Measurements from ENCODE around the gene PAX8. TPM values are rescaled to one million over a fixed set of nuclear protein-coding genes. Genes with fewer than 3 reads are reported as not detected.
"Not testable (repeated sequence)": the region's sequence is repeated elsewhere in the genome, so short reads cannot be mapped to it uniquely, and the experiment has no call there.

The PAX8 gene
- total RNA-seq, 1 experiment from 2014 or later = 2.4 TPM

DNA sequence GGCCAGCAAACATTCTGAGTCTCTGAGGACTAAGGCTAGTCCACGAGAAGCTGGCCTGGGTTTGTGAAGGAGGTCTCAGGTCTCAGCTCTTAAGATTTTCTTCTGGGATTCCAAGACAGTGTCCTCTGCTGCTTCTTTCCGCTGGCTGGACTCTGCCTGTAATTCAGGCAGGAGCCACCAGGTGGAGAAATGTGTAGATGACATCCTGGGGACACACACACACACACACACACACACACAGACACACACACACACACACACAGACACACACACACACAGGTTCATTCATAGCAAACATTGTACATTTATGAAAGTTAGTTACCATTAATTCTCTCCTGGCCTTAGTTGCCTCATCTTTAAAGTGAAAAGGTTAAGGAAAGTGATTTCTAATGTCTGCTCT, 18.9 kb upstream of the PAX8 start:
- H3K27me3 Mint-ChIP-seq (ENCODE audit: insufficient read depth, unreplicated experiment); H3K4me3 Mint-ChIP-seq (ENCODE audit: unreplicated experiment); H3K4me1 Mint-ChIP-seq (ENCODE audit: insufficient read depth, unreplicated experiment); BruUV-seq (replicated peaks); H3K9me3 Mint-ChIP-seq (ENCODE audit: unreplicated experiment); H3K27ac Mint-ChIP-seq (ENCODE audit: low read depth, unreplicated experiment); intact Hi-C loops (cut with micrococcal nuclease); H3K36me3 Mint-ChIP-seq (ENCODE audit: insufficient read depth, unreplicated experiment): not testable (repeated sequence)
- peak; percentile 47 for DNase-seq (ENCODE audit: unreplicated experiment)
- ChIA-PET CTCF (interaction anchor here (0.8 to 2.6 kb wide), 10 partner anchors 10 to 160 kb away, joined by 3 to 11 read pairs (median 4); no protein-coding TSS in a partner anchor), POLR2A (interaction anchor here (0.9 kb wide), 1 partner anchor 94 kb away, joined by 3 read pairs; no protein-coding TSS in a partner anchor)
- TF ChIP-seq, protein P1, sequence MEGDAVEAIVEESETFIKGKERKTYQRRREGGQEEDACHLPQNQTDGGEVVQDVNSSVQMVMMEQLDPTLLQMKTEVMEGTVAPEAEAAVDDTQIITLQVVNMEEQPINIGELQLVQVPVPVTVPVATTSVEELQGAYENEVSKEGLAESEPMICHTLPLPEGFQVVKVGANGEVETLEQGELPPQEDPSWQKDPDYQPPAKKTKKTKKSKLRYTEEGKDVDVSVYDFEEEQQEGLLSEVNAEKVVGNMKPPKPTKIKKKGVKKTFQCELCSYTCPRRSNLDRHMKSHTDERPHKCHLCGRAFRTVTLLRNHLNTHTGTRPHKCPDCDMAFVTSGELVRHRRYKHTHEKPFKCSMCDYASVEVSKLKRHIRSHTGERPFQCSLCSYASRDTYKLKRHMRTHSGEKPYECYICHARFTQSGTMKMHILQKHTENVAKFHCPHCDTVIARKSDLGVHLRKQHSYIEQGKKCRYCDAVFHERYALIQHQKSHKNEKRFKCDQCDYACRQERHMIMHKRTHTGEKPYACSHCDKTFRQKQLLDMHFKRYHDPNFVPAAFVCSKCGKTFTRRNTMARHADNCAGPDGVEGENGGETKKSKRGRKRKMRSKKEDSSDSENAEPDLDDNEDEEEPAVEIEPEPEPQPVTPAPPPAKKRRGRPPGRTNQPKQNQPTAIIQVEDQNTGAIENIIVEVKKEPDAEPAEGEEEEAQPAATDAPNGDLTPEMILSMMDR (IDR thresholded peaks at IDR 0.05; ENCODE audit: unreplicated experiment) = peak; percentile 12

GRCh38 chr2:113291191-113291590, 12.5 kb upstream of the PAX8 start:
- BruUV-seq (replicated peaks) = no TSS peak
- Mint-ChIP-seq H3K9me3 (ENCODE audit: unreplicated experiment) (no peaks in the 10 kb centered on the region), H3K27ac (ENCODE audit: low read depth, unreplicated experiment) (no peak overlapping the region), H3K27me3 (ENCODE audit: insufficient read depth, unreplicated experiment) (no peaks in the 10 kb centered on the region), H3K36me3 (ENCODE audit: insufficient read depth, unreplicated experiment) (no peaks in the 10 kb centered on the region), H3K4me3 (ENCODE audit: unreplicated experiment) (no peak overlapping the region), H3K4me1 (ENCODE audit: insufficient read depth, unreplicated experiment) (no peaks in the 10 kb centered on the region)
- DNase-seq (ENCODE audit: unreplicated experiment) = no peak
- ChIA-PET CTCF (interaction anchor here (1.1 kb wide), 1 partner anchor 99 kb away, joined by 4 read pairs; no protein-coding TSS in a partner anchor), POLR2A (no interaction called here)
- TF ChIP-seq, protein P1 (IDR thresholded peaks at IDR 0.05; ENCODE audit: unreplicated experiment) = no peak
- intact Hi-C loops (cut with micrococcal nuclease) = no loop called here

DNA sequence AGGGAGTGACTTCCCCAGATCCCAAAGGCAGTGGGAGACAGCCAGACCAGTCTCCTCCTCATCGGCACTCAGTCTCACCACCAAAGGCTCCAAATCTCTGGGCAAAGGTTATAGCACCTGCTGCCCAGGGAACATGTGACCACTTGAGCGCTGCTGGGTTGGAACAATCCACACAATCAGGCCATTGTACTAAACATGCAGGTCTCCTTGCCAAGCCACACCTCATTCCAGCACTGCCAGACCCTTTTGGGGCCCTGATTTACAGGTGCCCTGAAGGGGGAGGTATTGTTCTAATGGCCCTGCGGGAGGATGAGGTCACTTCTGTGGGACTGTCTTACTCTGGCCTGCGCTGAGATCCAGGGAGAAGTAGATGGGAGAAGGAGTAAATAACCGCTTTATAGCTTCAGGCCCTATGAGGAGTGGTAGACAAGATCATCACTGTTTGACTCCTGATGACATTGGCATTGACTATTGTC, 10.0 kb upstream of the PAX8 start:
- H3K4me3 Mint-ChIP-seq (ENCODE audit: unreplicated experiment); DNase-seq (ENCODE audit: unreplicated experiment); intact Hi-C loops (cut with micrococcal nuclease); H3K36me3 Mint-ChIP-seq (ENCODE audit: insufficient read depth, unreplicated experiment); BruUV-seq (replicated peaks); H3K27ac Mint-ChIP-seq (ENCODE audit: low read depth, unreplicated experiment); CTCF ChIA-PET; H3K27me3 Mint-ChIP-seq (ENCODE audit: insufficient read depth, unreplicated experiment); POLR2A ChIA-PET; H3K9me3 Mint-ChIP-seq (ENCODE audit: unreplicated experiment): not testable (repeated sequence)
- H3K4me1 Mint-ChIP-seq (ENCODE audit: insufficient read depth, unreplicated experiment) = peaks cover 21% of the 10 kb centered on the region

- intact Hi-C loops (cut with micrococcal nuclease); BruUV-seq (replicated peaks); H3K36me3 Mint-ChIP-seq (ENCODE audit: insufficient read depth, unreplicated experiment); DNase-seq (ENCODE audit: unreplicated experiment); H3K9me3 Mint-ChIP-seq (ENCODE audit: unreplicated experiment); H3K4me3 Mint-ChIP-seq (ENCODE audit: unreplicated experiment); H3K27me3 Mint-ChIP-seq (ENCODE audit: insufficient read depth, unreplicated experiment); POLR2A ChIA-PET; H3K27ac Mint-ChIP-seq (ENCODE audit: low read depth, unreplicated experiment): not testable (repeated sequence)
- H3K4me1 Mint-ChIP-seq (ENCODE audit: insufficient read depth, unreplicated experiment) = peaks cover 26% of the 10 kb centered on the region
- CTCF ChIA-PET = interaction anchor here (1.1 kb wide), 1 partner anchor 9 kb away, joined by 5 read pairs; no protein-coding TSS in a partner anchor
Observed at GRCh38 chr2:113288117-113288673, 9.5 kb upstream of the PAX8 start.

- ChIA-PET POLR2A (interaction anchor here (0.7 to 1.2 kb wide), 2 partner anchors 72 to 143 kb away, joined by 3 read pairs; no protein-coding TSS in a partner anchor), CTCF (no interaction called here)
- peak overlapping the region; percentile 84 for H3K27ac Mint-ChIP-seq (ENCODE audit: low read depth, unreplicated experiment)
- intact Hi-C loops (cut with micrococcal nuclease) = loop anchor here (2.0 kb wide), 1 partner anchor 43 kb away; no protein-coding TSS in a partner anchor
- no peaks in the 10 kb centered on the region for H3K9me3 Mint-ChIP-seq (ENCODE audit: unreplicated experiment)
- TF ChIP-seq, protein P1 (IDR thresholded peaks at IDR 0.05; ENCODE audit: unreplicated experiment) = no peak
- H3K4me3 Mint-ChIP-seq (ENCODE audit: unreplicated experiment) = no peak overlapping the region
- BruUV-seq (replicated peaks) = no TSS peak
- no peaks in the 10 kb centered on the region for H3K36me3 Mint-ChIP-seq (ENCODE audit: insufficient read depth, unreplicated experiment)
- no peak for DNase-seq (ENCODE audit: unreplicated experiment)
- H3K4me1 Mint-ChIP-seq (ENCODE audit: insufficient read depth, unreplicated experiment) = peaks cover 42% of the 10 kb centered on the region
- no peaks in the 10 kb centered on the region for H3K27me3 Mint-ChIP-seq (ENCODE audit: insufficient read depth, unreplicated experiment)
Observed at GRCh38 chr2:113285816-113286215, 7.1 kb upstream of the PAX8 start.

GRCh38 chr2:113284999-113285398, 6.3 kb upstream of the PAX8 start:
- not testable (repeated sequence) for H3K36me3 Mint-ChIP-seq (ENCODE audit: insufficient read depth, unreplicated experiment)
- DNase-seq (ENCODE audit: unreplicated experiment) = peak; percentile 34

More at GRCh38 chr2:113284999-113285398, 6.3 kb upstream of the PAX8 start:
- H3K9me3 Mint-ChIP-seq (ENCODE audit: unreplicated experiment); H3K4me3 Mint-ChIP-seq (ENCODE audit: unreplicated experiment); H3K27me3 Mint-ChIP-seq (ENCODE audit: insufficient read depth, unreplicated experiment); BruUV-seq (replicated peaks): not testable (repeated sequence)
- CTCF ChIA-PET = interaction anchor here (2.0 kb wide), 1 partner anchor 79 kb away, joined by 7 read pairs; no protein-coding TSS in a partner anchor
- H3K4me1 Mint-ChIP-seq (ENCODE audit: insufficient read depth, unreplicated experiment) = peaks cover 42% of the 10 kb centered on the region
- POLR2A ChIA-PET = interaction anchor here (0.9 kb wide), 1 partner anchor 44 kb away, joined by 4 read pairs; no protein-coding TSS in a partner anchor
- H3K27ac Mint-ChIP-seq (ENCODE audit: low read depth, unreplicated experiment) = peak overlapping the region; percentile 84
- intact Hi-C loops (cut with micrococcal nuclease) = loop anchor here (2.0 kb wide), 1 partner anchor 44 kb away; no protein-coding TSS in a partner anchor
